Right ventricle myocardium superior (tissue), 1 donor: ENCODE data around the gene DCAF16. TPM values are rescaled to one million over a fixed set of nuclear protein-coding genes. Genes with fewer than 3 reads are reported as not detected.

ENCODE experiments used
- ATAC-seq: fragments of 200-7000 bp; cut with Tn5 transposase; one replicate; pipeline ENCODE4 v1.9.1; 2020; ENCODE audit warnings: mild to moderate bottlenecking; ENCODE audit not compliant: poor library complexity
- DNase-seq: peaks from one replicate; pipeline ENCODE4 v3.0.0-alpha.2; 2020
- intact Hi-C: fragments of 100-400 bp; cut with DNase I; formaldehyde crosslinking; loops from one replicate; pipeline ENCODE4 v1.11.2; 2022
- total RNA-seq: library from RNA; stranded (reverse); fragmentation: NEBNext Ultra II Directional; extraction: Animal tissue kit (Norgen Biotek cat#: 25700); gene quantifications from one replicate; pipeline ENCODE4 v1.2.1, GENCODE V29; 2021
- donor health status: DM: no; HTN: yes; CAD: no; lungs with severe emphysema.

The DCAF16 gene
- total RNA-seq, 1 donor from 2014 or later, result 13.4 TPM

DNA sequence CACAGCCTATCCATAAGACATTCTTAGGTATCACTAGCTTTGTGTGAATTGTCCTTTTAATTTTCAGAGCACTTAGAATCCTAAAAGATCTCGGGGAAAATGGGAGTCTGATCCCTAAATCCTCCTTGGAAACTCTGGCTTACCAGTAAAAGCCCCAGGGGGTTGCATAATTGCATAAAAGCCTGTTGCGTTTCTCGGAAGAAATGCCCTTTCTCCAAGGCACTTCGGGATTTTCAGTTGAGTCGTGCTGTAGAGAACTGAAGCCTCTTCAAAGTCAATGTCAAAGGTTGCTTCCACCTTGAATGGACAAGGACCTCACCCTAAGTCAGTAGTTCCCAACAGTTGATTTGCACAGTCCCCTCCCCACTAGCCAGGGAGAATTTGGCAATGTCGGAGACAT is 49.9 kb downstream of the DCAF16 start:
- ATAC-seq (no peak), DNase-seq (no peak)
- intact Hi-C loops, result no loop called here

DNA sequence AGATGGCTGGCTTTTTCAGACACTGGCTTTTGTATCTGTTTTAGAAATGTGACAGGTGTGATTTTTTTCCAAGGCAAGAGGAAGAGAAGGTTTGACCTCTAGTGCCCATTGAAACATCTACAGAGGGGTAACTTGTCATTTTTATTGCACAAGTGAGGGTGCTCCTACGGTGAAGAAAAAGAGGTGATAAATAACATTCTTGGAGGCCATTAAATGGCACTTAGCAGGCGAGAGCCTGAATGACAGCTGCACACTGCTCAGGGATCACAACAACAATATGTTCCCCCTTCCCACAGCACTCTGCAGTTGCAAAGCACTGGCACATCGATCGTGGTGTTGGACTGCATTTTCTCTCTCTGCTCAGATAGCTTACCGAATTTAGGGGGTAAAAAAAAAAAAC is 52.1 kb downstream of the DCAF16 start:
- intact Hi-C loops, result no loop called here
- ATAC-seq (no peak), DNase-seq (no peak)

DNA sequence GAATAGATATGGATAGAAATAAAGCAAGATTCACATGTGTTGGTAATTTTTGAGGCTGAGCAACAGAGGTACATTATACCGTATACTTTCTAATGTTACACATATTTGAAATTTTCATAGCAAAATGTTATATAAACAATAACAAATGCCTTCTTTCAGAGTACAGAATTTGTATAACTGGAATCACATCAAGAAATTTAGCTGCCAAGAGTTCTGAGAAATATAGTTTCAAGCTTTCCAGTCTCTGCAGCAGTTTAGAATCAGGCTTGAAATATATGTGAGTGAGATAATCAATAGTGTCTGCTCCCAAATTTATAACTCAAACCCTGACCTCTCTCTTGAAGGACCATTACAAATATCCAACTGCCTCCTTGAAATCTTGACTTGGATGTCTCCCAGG is 52.9 kb downstream of the DCAF16 start:
- DNase-seq, result no peak
- intact Hi-C loops, result no loop called here
- no peak for ATAC-seq

DNA sequence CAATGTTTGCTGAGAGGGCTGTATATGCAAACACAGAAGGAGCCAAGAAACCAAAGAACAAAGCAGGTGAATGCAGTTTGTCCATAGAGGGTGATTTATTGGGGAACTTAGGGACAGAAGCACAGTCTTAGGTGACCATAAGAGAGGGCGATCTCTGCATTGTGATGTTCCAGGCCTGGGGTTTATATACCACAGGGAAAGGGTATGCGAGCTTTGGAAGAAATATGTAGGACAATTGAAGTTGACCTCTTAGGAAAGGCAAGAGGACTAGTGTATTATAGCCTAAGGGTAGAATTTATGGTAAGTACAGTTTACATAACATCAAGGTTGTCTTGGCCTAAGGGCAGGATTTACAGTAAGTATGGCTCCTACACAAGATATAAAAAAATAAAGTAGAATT is 56.9 kb downstream of the DCAF16 start:
- DNase-seq (no peak), ATAC-seq (no peak)
- intact Hi-C loops, result no loop called here

Other genes starting within 250 kb of the DCAF16 start
- gene LAP3, start 233.6 kb downstream of the DCAF16 start, total RNA-seq, result 52.6 TPM
- 18.1 TPM for gene MED28, start 196.1 kb downstream of the DCAF16 start, total RNA-seq
- not detected for gene FAM184B, start 29.1 kb downstream of the DCAF16 start, total RNA-seq
- 0.59 TPM for gene NCAPG, start 222 bp upstream of the DCAF16 start, total RNA-seq
- 7.7 TPM for gene LCORL, start 211.0 kb upstream of the DCAF16 start, total RNA-seq